ENCODE measurements around the gene HMCN2. TPM values are rescaled to one million over a fixed set of nuclear protein-coding genes. Genes with fewer than 3 reads are reported as not detected.

The HMCN2 gene, protein sequence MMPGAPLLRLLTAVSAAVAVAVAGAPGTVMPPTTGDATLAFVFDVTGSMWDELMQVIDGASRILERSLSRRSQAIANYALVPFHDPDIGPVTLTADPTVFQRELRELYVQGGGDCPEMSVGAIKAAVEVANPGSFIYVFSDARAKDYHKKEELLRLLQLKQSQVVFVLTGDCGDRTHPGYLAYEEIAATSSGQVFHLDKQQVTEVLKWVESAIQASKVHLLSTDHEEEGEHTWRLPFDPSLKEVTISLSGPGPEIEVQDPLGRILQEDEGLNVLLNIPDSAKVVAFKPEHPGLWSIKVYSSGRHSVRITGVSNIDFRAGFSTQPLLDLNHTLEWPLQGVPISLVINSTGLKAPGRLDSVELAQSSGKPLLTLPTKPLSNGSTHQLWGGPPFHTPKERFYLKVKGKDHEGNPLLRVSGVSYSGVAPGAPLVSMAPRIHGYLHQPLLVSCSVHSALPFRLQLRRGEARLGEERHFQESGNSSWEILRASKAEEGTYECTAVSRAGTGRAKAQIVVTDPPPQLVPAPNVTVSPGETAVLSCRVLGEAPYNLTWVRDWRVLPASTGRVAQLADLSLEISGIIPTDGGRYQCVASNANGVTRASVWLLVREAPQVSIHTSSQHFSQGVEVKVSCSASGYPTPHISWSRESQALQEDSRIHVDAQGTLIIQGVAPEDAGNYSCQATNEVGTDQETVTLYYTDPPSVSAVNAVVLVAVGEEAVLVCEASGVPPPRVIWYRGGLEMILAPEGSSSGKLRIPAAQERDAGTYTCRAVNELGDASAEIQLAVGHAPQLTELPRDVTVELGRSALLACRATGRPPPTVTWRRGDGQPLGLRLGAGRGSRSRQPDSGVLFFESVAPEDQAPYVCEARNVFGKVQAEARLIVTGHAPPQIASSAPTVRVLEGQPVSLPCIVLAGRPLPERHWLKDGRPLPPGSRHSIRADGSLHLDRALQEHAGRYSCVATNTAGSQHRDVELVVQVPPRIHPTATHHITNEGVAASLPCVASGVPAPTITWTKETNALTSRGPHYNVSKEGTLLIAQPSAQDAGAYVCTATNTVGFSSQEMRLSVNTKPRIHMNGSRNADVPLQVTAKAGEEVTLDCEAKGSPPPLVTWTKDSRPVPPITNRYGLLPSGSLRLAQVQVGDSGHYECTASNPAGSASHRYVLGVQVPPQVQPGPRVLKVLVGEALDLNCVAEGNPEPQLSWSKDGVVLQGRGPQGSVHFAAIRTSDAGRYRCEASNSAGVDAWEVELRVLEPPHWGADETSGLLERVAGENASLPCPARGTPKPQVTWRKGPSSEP (N-terminal part only)
- total RNA-seq = under 0.01 and 0.09 TPM in 2 replicates

DNA sequence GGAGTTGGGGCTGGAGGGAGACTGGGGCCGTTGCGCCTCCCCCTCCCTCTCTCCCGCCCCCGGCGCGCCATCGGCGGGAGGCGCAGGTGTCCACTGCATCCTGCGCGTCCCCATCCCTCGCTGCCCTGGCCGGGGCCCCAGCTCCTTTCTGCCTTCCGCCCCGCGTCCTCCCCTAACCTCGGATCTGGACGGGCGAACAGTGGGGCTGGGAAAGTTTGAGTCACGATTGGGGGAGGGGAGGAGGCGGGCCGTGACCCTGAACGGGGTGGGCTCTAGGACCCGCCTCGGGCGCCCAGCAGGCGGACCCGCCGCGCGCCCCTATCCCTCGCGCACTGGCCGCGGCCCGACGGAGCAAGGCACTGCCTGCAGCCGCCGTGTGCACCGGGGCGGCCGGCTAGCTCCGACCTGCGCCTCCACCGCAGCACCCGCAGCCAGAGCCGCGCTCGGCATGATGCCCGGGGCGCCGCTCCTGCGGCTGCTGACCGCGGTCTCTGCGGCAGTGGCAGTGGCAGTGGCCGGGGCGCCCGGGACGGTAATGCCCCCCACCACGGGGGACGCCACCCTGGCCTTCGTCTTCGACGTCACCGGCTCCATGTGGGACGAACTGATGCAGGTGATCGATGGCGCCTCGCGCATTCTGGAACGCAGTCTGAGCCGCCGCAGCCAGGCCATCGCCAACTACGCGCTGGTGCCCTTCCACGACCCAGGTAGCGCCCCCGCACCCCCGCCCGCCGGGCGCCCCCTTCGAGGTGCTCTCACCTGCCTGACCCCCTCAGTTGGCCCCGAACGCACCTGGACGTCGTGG, at the start of gene HMCN2:
Gene HMCN2 (plus strand): TSS at position 330 of the 805 bp plus-strand sequence. CDS start 119 bp downstream, at position 449.

DNA sequence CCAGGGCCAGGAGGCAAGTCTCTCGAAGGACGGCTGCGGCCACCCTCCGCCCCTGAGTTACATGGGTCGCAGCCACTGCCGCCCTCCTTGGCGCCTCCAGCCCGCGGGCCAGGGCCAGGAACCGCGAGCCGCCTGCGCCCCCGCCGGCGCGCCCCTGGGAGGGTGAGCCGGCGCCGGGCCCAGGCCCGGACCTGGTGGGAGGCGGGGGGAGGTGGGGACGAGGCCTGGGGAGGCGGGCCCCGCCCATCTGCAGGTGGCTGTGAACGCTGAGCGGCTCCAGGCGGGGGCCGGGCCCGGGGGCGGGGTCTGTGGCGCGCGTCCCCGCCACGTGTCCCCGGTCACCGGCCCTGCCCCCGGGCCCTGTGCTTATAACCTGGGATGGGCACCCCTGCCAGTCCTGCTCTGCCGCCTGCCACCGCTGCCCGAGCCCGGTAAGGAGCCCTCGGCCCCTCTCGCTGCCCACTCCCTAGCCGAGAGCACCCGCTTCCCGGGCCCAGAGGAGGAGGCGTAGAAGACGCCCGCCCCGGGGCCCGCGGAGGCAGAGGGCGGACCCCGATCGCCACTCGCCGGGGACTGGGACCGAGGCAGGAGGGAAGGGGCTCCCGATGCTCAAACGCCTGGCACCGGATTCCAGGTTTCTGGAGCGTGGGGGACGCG, 179.1 kb downstream of the HMCN2 start, which contains the start of gene ASS1:
Gene ASS1 (plus strand): TSS at position 397 of the 657 bp plus-strand sequence. CDS start 7,268 bp downstream, outside the sequence.

Other genes with a start within 250 kb of the HMCN2 start
- 28.8 and 29.8 TPM in 2 replicates for gene FNBP1, start 222.6 kb upstream of the HMCN2 start, total RNA-seq
- gene GPR107, start 211.9 kb upstream of the HMCN2 start, total RNA-seq = 18.8 and 52.9 TPM in 2 replicates
- 36.1 and 38.0 TPM in 2 replicates for gene NCS1, start 93.4 kb upstream of the HMCN2 start, total RNA-seq
- 60.1 and 62.2 TPM in 2 replicates for gene ASS1, start 179.2 kb downstream of the HMCN2 start, total RNA-seq